Measurements from ENCODE around the gene RARA. TPM values are rescaled to one million over a fixed set of nuclear protein-coding genes. Genes with fewer than 3 reads are reported as not detected.
"Not testable (repeated sequence)": the region's sequence is repeated elsewhere in the genome, so short reads cannot be mapped to it uniquely, and the experiment has no call there.

Gene RARA
- total RNA-seq, 2 experiments from 2014 or later: 66.6 to 66.7 TPM

DNA sequence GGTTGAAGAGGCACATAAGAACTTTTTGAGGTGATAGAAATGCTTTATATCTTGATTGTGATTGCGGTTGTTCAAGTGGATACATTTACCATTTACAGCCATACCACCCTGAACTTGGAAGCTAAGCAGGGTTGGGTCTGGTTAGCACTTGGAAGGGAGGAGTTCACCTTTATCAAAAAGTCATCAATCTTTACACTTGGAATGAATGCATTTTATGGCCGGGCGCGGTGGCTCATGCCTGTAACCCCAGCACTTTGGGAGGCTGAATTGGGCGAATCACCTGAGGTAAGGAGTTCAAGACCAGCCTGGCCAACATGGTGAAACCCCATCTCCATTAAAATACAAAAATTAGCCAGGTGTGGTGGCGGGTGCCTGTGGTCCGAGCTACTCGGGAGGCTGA is 65.0 kb downstream of the RARA start:
- peaks cover 1% of the 10 kb centered on the region for H3K36me3 Mint-ChIP-seq (ENCODE audit: low read depth)
- H3K4me3 Mint-ChIP-seq: no peak overlapping the region
- H3K4me1 Mint-ChIP-seq: peaks cover 24% of the 10 kb centered on the region
- POLR2A ChIA-PET: interaction anchor here (0.6 kb wide), 1 partner anchor 362 kb away, joined by 3 read pairs; no protein-coding TSS in a partner anchor
- no peak overlapping the region for H3K27ac Mint-ChIP-seq
- H3K9me3 Mint-ChIP-seq: peaks cover 6% of the 10 kb centered on the region
- peaks cover 3% of the 10 kb centered on the region for H3K27me3 Mint-ChIP-seq
- DNase-seq: no peak
- CTCF ChIA-PET: interaction anchor here (1.3 to 1.7 kb wide), 3 partner anchors 19 to 159 kb away, joined by 4 read pairs; partner anchors contain the start of gene TOP2A

DNA sequence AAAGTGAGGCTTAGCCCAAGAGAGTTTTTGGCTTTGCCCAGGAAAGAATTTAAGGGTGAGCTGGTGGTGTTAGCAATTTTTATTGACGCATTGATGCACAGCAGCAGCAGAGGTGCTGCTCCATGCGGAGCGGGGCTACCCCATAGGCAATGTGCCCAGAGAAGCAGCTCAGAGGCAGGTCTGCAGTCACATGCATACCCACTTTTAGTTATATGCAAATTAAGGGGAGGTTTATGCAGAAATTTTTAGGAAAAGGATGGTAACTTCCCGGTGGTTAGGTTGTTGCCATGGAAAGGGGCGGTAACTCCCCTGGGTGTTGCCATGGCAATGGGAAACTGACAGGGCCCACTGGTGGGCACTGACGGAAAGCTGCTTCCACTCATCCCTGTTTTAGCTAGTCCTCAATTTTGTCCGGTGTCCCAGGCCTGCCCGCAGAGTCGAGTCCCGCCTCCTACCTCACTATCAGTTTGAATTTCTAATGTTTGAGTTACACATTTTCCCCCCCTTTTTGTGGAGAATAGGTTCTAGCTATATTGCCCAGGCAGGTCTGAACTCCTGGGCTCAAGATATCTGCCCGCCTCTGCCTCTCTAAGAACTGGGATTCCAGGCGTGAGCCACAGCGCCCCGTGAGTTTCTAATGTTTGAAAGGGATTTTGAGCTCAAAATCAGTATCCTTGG is 66.0 kb downstream of the RARA start:
- POLR2A ChIA-PET: no interaction called here
- Mint-ChIP-seq H3K9me3 (peaks cover 6% of the 10 kb centered on the region), H3K36me3 (ENCODE audit: low read depth) (peaks cover 1% of the 10 kb centered on the region), H3K27me3 (peaks cover 3% of the 10 kb centered on the region), H3K4me3 (no peak overlapping the region), H3K4me1 (peaks cover 22% of the 10 kb centered on the region), H3K27ac (no peak overlapping the region)
- CTCF ChIA-PET: interaction anchor here (0.8 to 2.4 kb wide), 5 partner anchors 13 to 57 kb away, joined by 3 to 12 read pairs (median 4); partner anchors contain the start of gene TOP2A
- DNase-seq: no peak

DNA sequence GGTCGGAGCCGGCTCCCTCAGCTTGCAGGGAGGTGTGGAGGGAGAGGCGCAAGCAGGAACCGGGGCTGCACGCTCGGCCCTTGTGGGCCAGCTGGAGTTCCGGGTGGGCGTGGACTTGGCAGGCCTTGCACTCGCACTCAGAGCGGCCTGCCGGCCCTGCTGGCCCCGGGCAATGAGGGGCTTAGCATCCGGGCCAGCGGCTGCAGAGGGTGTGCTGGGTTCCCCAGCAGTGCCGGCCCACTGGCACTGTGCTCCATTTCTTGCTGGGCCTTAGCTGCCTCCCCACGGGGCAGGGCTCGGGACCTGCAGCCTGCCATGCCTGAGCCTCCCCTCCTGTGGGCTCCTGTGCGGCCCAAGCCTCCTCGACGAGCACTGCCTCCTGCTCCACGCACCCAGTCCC is 66.8 kb downstream of the RARA start:
- CTCF ChIA-PET: interaction anchor here (0.8 to 2.4 kb wide), 6 partner anchors 10 to 157 kb away, joined by 3 to 12 read pairs (median 4); partner anchors contain the start of gene TOP2A
- H3K9me3 Mint-ChIP-seq; H3K36me3 Mint-ChIP-seq (ENCODE audit: low read depth); POLR2A ChIA-PET; H3K27ac Mint-ChIP-seq; H3K27me3 Mint-ChIP-seq; H3K4me3 Mint-ChIP-seq; DNase-seq: not testable (repeated sequence)
- H3K4me1 Mint-ChIP-seq: peaks cover 22% of the 10 kb centered on the region

DNA sequence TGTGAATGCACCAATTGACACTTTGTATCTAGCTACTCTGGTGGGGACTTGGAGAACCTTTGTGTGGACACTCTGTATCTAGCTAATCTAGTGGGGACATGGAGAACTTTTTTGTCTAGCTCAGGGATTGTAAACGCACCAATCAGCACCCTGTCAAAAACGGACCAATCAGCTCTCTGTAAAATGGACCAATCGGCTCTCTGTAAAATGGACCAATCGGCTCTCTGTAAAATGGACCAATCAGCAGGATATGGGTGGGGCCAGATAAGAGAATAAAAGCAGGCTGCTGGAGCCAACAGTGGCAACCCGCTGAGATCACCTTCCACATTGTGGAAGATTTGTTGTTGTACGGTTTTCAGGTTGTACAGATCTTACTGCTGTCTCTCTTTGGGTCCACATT is 67.6 kb downstream of the RARA start:
- H3K4me3 Mint-ChIP-seq; POLR2A ChIA-PET; H3K9me3 Mint-ChIP-seq; DNase-seq; H3K27ac Mint-ChIP-seq; H3K27me3 Mint-ChIP-seq; H3K36me3 Mint-ChIP-seq (ENCODE audit: low read depth): not testable (repeated sequence)
- H3K4me1 Mint-ChIP-seq: peaks cover 18% of the 10 kb centered on the region
- CTCF ChIA-PET: interaction anchor here (0.8 to 2.4 kb wide), 7 partner anchors 10 to 171 kb away, joined by 3 to 12 read pairs (median 4); partner anchors contain the start of gene TOP2A

DNA sequence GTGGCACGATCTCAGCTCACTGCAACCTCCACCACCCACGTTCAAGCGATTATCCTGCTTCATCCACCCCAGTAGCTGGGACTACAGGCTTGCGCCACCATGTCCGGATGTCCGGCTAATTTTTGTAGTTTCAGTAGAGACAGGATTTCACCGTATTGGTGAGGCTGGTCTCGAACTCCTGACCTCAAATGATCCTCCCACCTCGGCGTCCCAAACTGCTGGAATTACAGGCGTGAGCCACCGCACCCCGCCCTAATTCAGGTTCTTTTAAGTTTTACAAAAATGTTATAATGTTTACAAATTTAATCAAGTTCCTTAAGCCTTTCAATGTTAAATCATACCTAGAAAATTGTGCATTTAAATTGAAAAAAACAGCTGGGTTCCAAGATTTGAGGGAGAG is 68.9 kb downstream of the RARA start:
- Mint-ChIP-seq H3K27ac (no peak overlapping the region), H3K9me3 (peaks cover 4% of the 10 kb centered on the region), H3K27me3 (peaks cover 3% of the 10 kb centered on the region), H3K4me1 (peaks cover 8% of the 10 kb centered on the region), H3K4me3 (no peak overlapping the region), H3K36me3 (ENCODE audit: low read depth) (no peaks in the 10 kb centered on the region)
- CTCF ChIA-PET: interaction anchor here (2.0 kb wide), 1 partner anchor 40 kb away, joined by 8 read pairs; the partner anchor contains the start of gene TOP2A
- POLR2A ChIA-PET: interaction anchor here (0.5 kb wide), 1 partner anchor 90 kb away, joined by 4 read pairs; no protein-coding TSS in a partner anchor
- no peak for DNase-seq

DNA sequence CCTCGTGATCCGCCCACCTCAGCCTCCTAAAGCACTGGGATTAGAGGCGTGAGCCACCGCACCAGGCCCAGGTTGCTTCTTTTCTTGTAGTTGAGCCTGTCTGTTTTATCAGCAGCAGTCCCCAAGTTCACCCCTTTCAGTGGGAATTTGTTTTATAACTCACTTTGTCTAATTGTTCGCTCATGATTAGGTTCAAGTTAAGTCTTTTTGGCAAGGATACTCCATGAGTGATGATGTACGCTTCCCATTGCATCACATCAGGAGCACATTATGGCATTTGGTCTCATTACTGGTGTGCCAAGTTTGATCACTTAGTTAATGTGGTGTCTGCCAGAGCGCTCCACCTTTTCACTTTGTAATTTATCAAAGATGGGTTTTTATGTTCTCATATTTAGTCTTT is 70.0 kb downstream of the RARA start:
- no peak overlapping the region for H3K4me3 Mint-ChIP-seq
- peaks cover 8% of the 10 kb centered on the region for H3K4me1 Mint-ChIP-seq
- H3K36me3 Mint-ChIP-seq (ENCODE audit: low read depth): peaks cover 4% of the 10 kb centered on the region
- no peak for DNase-seq
- peaks cover 3% of the 10 kb centered on the region for H3K27me3 Mint-ChIP-seq
- ChIA-PET CTCF (no interaction called here), POLR2A (no interaction called here)
- H3K27ac Mint-ChIP-seq: no peak overlapping the region
- peaks cover 4% of the 10 kb centered on the region for H3K9me3 Mint-ChIP-seq

DNA sequence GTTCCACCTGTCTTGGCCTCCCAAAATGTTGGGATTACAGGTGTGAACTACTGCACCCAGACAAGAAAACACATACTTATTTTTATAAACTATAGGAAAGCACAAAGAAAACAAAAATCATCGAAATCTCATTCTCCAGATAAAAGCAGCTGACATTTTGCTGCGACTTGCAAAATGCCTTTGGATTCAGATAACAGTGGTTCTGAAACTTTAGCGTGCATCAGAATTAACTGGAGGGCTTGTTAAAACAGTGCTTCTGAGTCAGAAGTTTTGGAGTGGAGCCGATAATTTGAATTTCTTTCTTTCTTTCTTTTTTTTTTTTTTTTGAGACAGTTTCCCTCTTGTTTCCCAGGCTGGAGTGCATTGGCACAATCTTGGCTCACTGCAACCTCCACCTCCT is 73.3 kb downstream of the RARA start:
- POLR2A ChIA-PET: interaction anchor here (0.6 kb wide), 1 partner anchor 148 kb away, joined by 3 read pairs; no protein-coding TSS in a partner anchor

DNA sequence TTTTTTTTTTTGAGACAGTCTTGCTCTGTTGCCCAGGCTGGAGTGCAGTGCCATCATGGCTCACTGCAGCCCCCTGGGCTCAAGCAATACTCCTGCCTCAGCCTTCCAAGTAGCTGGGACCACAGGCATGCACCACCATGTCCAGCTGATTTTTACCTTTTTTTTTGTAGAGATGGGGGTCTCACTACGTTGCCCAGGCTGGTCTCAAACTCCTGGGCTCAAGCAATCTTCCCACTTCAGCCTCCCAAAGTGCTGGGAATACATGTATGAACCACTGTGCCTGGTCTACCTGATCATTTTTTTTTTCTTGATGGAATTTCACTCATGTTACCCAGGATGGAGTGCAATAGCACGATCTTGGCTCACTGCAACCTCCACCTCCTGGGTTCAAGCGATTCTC is 77.6 kb downstream of the RARA start:
- CTCF ChIA-PET: interaction anchor here (1.0 kb wide), 1 partner anchor 18 kb away, joined by 3 read pairs; no protein-coding TSS in a partner anchor
- H3K4me3 Mint-ChIP-seq, POLR2A ChIA-PET, H3K4me1 Mint-ChIP-seq, H3K27me3 Mint-ChIP-seq, DNase-seq, H3K9me3 Mint-ChIP-seq: not testable (repeated sequence)
- peaks cover 41% of the 10 kb centered on the region for H3K36me3 Mint-ChIP-seq (ENCODE audit: low read depth)
- peak overlapping the region; percentile 46 for H3K27ac Mint-ChIP-seq

More for the DNA sequence above, 73.3 kb downstream of the RARA start:
- H3K36me3 Mint-ChIP-seq (ENCODE audit: low read depth): peaks cover 13% of the 10 kb centered on the region
- H3K27ac Mint-ChIP-seq: no peak overlapping the region
- no peak overlapping the region for H3K4me3 Mint-ChIP-seq
- CTCF ChIA-PET: interaction anchor here (1.0 to 1.3 kb wide), 2 partner anchors 19 to 56 kb away, joined by 3 to 4 read pairs; no protein-coding TSS in a partner anchor
- H3K9me3 Mint-ChIP-seq: no peaks in the 10 kb centered on the region
- no peaks in the 10 kb centered on the region for H3K27me3 Mint-ChIP-seq
- no peaks in the 10 kb centered on the region for H3K4me1 Mint-ChIP-seq
- DNase-seq: no peak

DNA sequence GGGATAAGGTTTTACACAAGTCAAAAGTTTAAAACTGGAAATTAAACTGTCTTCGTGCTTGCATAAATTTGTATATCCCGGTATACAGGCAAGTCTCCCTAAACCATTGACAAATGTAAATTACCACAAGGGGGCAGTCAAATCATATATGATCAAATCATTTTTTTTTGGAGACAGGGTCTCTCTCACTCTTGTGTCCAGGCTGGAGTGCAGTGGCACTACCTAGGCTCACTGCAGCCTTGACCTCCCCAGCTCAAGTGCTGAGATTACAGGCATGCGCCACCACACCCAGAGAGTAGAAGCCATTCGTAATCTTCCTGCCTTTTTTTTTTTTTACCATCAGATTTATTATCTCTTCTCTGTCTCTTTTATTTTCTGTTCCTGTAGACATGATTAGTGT is 90.2 kb downstream of the RARA start:
- POLR2A ChIA-PET: no interaction called here
- CTCF ChIA-PET: interaction anchor here (0.6 to 1.7 kb wide), 9 partner anchors 29 to 225 kb away, joined by 3 to 4 read pairs (median 3); no protein-coding TSS in a partner anchor
- no peaks in the 10 kb centered on the region for H3K9me3 Mint-ChIP-seq
- no peak for DNase-seq
- H3K27me3 Mint-ChIP-seq: no peaks in the 10 kb centered on the region
- peaks cover 70% of the 10 kb centered on the region for H3K36me3 Mint-ChIP-seq (ENCODE audit: low read depth)
- peaks cover 34% of the 10 kb centered on the region for H3K4me1 Mint-ChIP-seq
- H3K27ac Mint-ChIP-seq: peak overlapping the region; percentile 62
- H3K4me3 Mint-ChIP-seq: no peak overlapping the region

DNA sequence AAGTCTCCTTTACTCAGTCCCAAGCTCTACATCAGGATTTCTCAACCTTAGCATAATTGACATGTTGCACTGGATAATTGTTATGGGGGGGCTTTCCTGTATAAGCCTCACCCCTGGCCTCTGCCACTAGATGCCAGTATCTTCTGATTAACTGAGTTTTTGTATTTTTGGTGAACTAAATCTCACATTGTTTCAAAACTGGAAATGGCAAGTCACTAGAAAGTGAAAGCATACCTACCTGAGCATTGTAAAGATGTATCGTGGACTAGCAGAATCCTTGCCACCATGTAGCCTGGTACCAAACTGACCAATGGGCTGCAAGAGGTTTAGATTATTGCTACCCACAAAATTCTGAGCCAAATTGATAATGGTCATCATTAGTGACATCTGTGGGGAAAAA is 93.7 kb downstream of the RARA start:
- Mint-ChIP-seq H3K27me3 (no peaks in the 10 kb centered on the region), H3K36me3 (ENCODE audit: low read depth) (peaks cover 84% of the 10 kb centered on the region), H3K4me1 (peaks cover 40% of the 10 kb centered on the region), H3K4me3 (peak overlapping the region; percentile 44), H3K27ac (peak overlapping the region; percentile 78), H3K9me3 (no peaks in the 10 kb centered on the region)
- DNase-seq: no peak
- POLR2A ChIA-PET: interaction anchor here (1.5 kb wide), 1 partner anchor 15 kb away, joined by 4 read pairs; the partner anchor contains the start of gene TOP2A
- CTCF ChIA-PET: no interaction called here

DNA sequence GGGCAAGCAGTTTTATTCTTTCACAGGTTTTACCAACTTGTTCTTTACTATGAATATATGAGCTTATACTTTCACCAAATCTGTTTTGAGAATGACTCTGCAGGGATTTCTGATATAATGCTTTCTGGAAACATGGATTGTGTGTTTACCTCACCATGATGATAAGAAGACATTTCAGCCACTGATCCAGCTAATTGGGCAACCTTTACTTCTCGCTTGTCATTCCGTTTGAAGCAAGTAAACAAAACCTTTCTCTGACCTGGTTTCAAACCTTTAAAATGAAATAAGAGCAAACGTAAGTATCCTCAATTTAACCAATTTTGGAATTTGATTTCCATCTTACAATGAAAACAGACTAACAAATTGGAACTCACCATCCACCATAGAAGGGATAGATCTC is 95.0 kb downstream of the RARA start:
- Mint-ChIP-seq H3K9me3 (no peaks in the 10 kb centered on the region), H3K36me3 (ENCODE audit: low read depth) (peaks cover 72% of the 10 kb centered on the region), H3K27me3 (no peaks in the 10 kb centered on the region), H3K4me1 (peaks cover 42% of the 10 kb centered on the region), H3K27ac (peak overlapping the region; percentile 26), H3K4me3 (no peak overlapping the region)
- POLR2A ChIA-PET: interaction anchor here (1.5 kb wide), 1 partner anchor 14 kb away, joined by 4 read pairs; the partner anchor contains the start of gene TOP2A
- CTCF ChIA-PET: no interaction called here
- no peak for DNase-seq

All from activated CD4-positive, alpha-beta T cell treated with anti-CD3 and anti-CD28 coated beads, Interleukin-2, amount 10 ng/mL, durations not matched to agents 7 days and 5 days (primary cell).